Heart left ventricle (tissue), 13 donors: ENCODE measurements around the gene JAKMIP1.

ENCODE experiments used
- POLR2A ChIP-seq, 2 donors: fragments of 450-650 bp; IDR thresholded peaks; one replicate each; pipeline ENCODE4 v1.6.1; 2017; ENCODE audit warnings: antibody characterized with exemption in 2 of 2, mild to moderate bottlenecking in 2 of 2, moderate library complexity in 2 of 2
- TF ChIP-seq, protein P1 (sequence below), 12 donors: fragments of 200-600 bp; sonication (generic) in 4 of 12; IDR thresholded peaks; one replicate each; pipeline versions ENCODE4 v1.5.0 to v1.8.0; 2018 to 2022; ENCODE audit warnings: antibody characterized with exemption in 12 of 12, mild to moderate bottlenecking in 5 of 12
- donor health status: ischemic (EF 13 %, LVEDD 7.1; RV severe dilation, severe dysfunction).
- donor health status: DM: no; HTN: yes; CAD: no.
- donor health status: DM: no; HTN: no; CAD: no.
- donor health status: ischemic (EF 25% LVEDD 6.9; RV normal size, moderate dysfunction).
- donor health status: ischemic (EF 25% LVEDD 5.7; RV mildly dilated, moderate dysfunction).
- donor health status: ischemic (EF 35%, LVEDD 5.7; RV mildly dilated, moderate dysfunction).
- donor health status: nonischemic (EF 11% LVEDD 7.7; RV severe dilation, severe dysfunction).
- donor health status: DM: yes; HTN: yes; CAD: no.
- donor health status: PGD.
- donor health status: ischemic (EF 29% LVEDD 5.4; RV normal size, mild dysfunction).
- donor health status: nonischemic (EF 23%, LVEDD 6.1; RV moderate dilation, normal function).

DNA sequence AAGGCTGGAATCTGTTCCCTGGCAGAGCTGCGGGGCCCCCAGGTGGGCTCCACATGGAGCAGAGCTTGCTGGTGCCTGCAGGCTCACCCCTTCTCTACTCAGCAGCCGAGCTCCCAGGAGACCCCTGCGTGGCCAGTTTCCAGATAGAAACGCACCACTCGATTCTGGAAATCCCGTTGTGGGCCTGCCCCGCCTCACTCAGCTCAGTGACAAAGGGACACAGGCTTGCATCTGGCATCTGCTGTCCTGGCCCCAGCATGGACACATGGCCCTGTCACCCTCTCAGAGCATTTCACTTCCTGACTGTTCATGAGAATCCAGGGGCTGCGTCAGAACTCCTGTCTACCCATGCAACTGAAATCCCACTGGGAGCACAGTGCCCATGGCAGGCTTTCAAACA lies 161.6 kb downstream of the JAKMIP1 start:
- TF ChIP-seq, protein P1, sequence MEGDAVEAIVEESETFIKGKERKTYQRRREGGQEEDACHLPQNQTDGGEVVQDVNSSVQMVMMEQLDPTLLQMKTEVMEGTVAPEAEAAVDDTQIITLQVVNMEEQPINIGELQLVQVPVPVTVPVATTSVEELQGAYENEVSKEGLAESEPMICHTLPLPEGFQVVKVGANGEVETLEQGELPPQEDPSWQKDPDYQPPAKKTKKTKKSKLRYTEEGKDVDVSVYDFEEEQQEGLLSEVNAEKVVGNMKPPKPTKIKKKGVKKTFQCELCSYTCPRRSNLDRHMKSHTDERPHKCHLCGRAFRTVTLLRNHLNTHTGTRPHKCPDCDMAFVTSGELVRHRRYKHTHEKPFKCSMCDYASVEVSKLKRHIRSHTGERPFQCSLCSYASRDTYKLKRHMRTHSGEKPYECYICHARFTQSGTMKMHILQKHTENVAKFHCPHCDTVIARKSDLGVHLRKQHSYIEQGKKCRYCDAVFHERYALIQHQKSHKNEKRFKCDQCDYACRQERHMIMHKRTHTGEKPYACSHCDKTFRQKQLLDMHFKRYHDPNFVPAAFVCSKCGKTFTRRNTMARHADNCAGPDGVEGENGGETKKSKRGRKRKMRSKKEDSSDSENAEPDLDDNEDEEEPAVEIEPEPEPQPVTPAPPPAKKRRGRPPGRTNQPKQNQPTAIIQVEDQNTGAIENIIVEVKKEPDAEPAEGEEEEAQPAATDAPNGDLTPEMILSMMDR (IDR thresholded peaks at IDR 0.05): no peak
- no peak for TF ChIP-seq POLR2A (IDR thresholded peaks at IDR 0.05)
